H1 (cell line): ENCODE results near the gene CORO2B. TPM values are rescaled to one million over a fixed set of nuclear protein-coding genes. Genes with fewer than 3 reads are reported as not detected.
A peak's percentile ranks its signal among the peaks of the same experiment; 100 is the strongest.

Source experiments
- CTCF ChIA-PET: fragments of 300-600 bp; sonication (Branson Sonifier 250); formaldehyde crosslinking; loops from one replicate; lab custom pipeline; 2021; ENCODE audit not compliant: partially characterized antibody; lab: Charles Lee
- POLR2A ChIA-PET: fragments of 300-600 bp; sonication (Branson Sonifier 250); formaldehyde crosslinking; loops from one replicate; lab custom pipeline; 2021; ENCODE audit warnings: inconsistent platforms; ENCODE audit not compliant: partially characterized antibody; lab: Charles Lee
- DNase-seq, 2 experiments: peaks; one replicate each; pipeline versions ENCODE4 v3.0.0 to v3.0.0-alpha.2; 2010 to 2022; ENCODE audit warnings: low spot score in 2 of 2, low read depth in 1 of 2, mixed read lengths in 1 of 2
- FAIRE-seq: peaks from 2 replicates; lab custom pipeline; 2011; peaks lifted over from hg19 to GRCh38; lab: Jason Lieb, UNC
- H2AFZ ChIP-seq: 2 replicates; pipeline ENCODE4 v1.8.1; 2012; ENCODE audit warnings: low read length, inconsistent platforms
- H2AK5ac ChIP-seq: 2 replicates; pipeline ENCODE4 v1.6.1; 2013; ENCODE audit warnings: low read depth, low read length
- H2BK120ac ChIP-seq: replicated peaks from 2 replicates; pipeline ENCODE3; 2013; ENCODE audit warnings: low read depth, low read length, inconsistent platforms
- H2BK12ac ChIP-seq: 2 replicates; pipeline ENCODE4 v1.6.1; 2013; ENCODE audit warnings: low read depth, low read length
- H2BK15ac ChIP-seq: 2 replicates; pipeline ENCODE4 v1.6.1; 2013; ENCODE audit warnings: low read length
- H2BK20ac ChIP-seq: 2 replicates; pipeline ENCODE4 v1.6.1; 2013; ENCODE audit warnings: low read length
- H2BK5ac ChIP-seq: 2 replicates; pipeline ENCODE4 v1.6.1; 2013; ENCODE audit warnings: low read depth, low read length
- H3K14ac ChIP-seq: 2 replicates; pipeline ENCODE4 v1.6.1; 2013; ENCODE audit warnings: inconsistent platforms; ENCODE audit not compliant: insufficient read length
- H3K18ac ChIP-seq: 2 replicates; pipeline ENCODE4 v1.6.1; 2013; ENCODE audit warnings: low read length; ENCODE audit errors: extremely low read depth
- H3K23ac ChIP-seq: 2 replicates; pipeline ENCODE4 v1.6.1; 2013; ENCODE audit warnings: inconsistent platforms; ENCODE audit not compliant: insufficient read length
- H3K23me2 ChIP-seq: 2 replicates; pipeline ENCODE4 v1.6.1; 2013; ENCODE audit warnings: low read depth, low read length
- H3K27ac ChIP-seq: 2 replicates; pipeline ENCODE4 v1.6.1; 2011; ENCODE audit warnings: low read depth, low read length, inconsistent platforms
- H3K27me3 ChIP-seq, 4 experiments: replicated peaks in 1 of 4; 1 replicate in 1 of 4; 2 replicates in 3 of 4; pipeline versions ENCODE4 v1.6.1 to v1.8.1; 2011 to 2013; ENCODE audit warnings: low read length in 3 of 4, mild to moderate bottlenecking in 3 of 4, inconsistent platforms in 2 of 4, mixed read lengths in 2 of 4, moderate library complexity in 1 of 4; ENCODE audit not compliant: control insufficient read depth in 3 of 4, insufficient read depth in 3 of 4; ENCODE audit errors: extremely low read depth in 1 of 4
- H3K36me3 ChIP-seq, 4 experiments: 2 replicates each; pipeline versions ENCODE4 v1.6.1 to v1.8.1; 2011 to 2013; ENCODE audit warnings: mild to moderate bottlenecking in 4 of 4, low read length in 3 of 4, moderate library complexity in 2 of 4, control low read depth in 1 of 4, inconsistent platforms in 1 of 4; ENCODE audit not compliant: insufficient read depth in 4 of 4, control insufficient read depth in 2 of 4
- H3K4ac ChIP-seq: replicated peaks from 2 replicates; pipeline ENCODE3; 2013; ENCODE audit warnings: low read length, low read depth, mixed read lengths, inconsistent platforms; ENCODE audit not compliant: insufficient read length
- H3K4me1 ChIP-seq, 4 experiments: replicated peaks in 1 of 4; 1 replicate in 1 of 4; 2 replicates in 3 of 4; pipeline versions ENCODE4 v1.6.1 to v1.8.1; 2011 to 2013; ENCODE audit warnings: low read length in 3 of 4, inconsistent platforms in 2 of 4, mixed read lengths in 1 of 4; ENCODE audit not compliant: insufficient read depth in 4 of 4, control insufficient read depth in 3 of 4
- H3K4me2 ChIP-seq, 2 experiments: 2 replicates each; pipeline versions ENCODE4 v1.6.1 to v1.8.1; 2011 to 2013; ENCODE audit warnings: low read depth in 2 of 2, low read length in 2 of 2, control low read depth in 1 of 2, inconsistent platforms in 1 of 2, mild to moderate bottlenecking in 1 of 2; ENCODE audit not compliant: insufficient read depth in 1 of 2
- H3K4me3 ChIP-seq, 4 experiments: fragments of 200-600, 300-600 bp in 1 of 4; sonication (generic), shearing (Covaris generic), sonication (Bioruptor Twin) in 1 of 4; 2 replicates each; pipeline versions ENCODE4 v1.5.1 to v1.8.1; 2011 to 2016; ENCODE audit warnings: low read length in 4 of 4, low read depth in 3 of 4, control low read depth in 2 of 4, inconsistent platforms in 2 of 4, mild to moderate bottlenecking in 2 of 4, mixed read lengths in 1 of 4, moderate library complexity in 1 of 4; ENCODE audit not compliant: insufficient read depth in 2 of 4; ENCODE audit errors: extremely low read depth in 1 of 4
- H3K56ac ChIP-seq: replicated peaks from 2 replicates; pipeline ENCODE3; 2013; ENCODE audit warnings: low read depth, mild to moderate bottlenecking, mixed read lengths, low read length, inconsistent platforms; ENCODE audit not compliant: insufficient read length
- H3K79me1 ChIP-seq: 2 replicates; pipeline ENCODE4 v1.6.1; 2013; ENCODE audit warnings: low read depth, low read length, control low read depth
- H3K79me2 ChIP-seq, 2 experiments: 2 replicates each; pipeline versions ENCODE4 v1.6.1 to v1.8.1; 2012 to 2013; ENCODE audit warnings: low read length in 2 of 2, mild to moderate bottlenecking in 2 of 2, inconsistent platforms in 1 of 2; ENCODE audit not compliant: insufficient read depth in 2 of 2, control insufficient read depth in 1 of 2
- H3K9ac ChIP-seq, 4 experiments: replicated peaks in 1 of 4; 1 replicate in 1 of 4; 2 replicates in 3 of 4; pipeline versions ENCODE4 v1.6.1 to v1.8.1; 2011 to 2013; ENCODE audit warnings: low read depth in 3 of 4, low read length in 3 of 4, control low read depth in 2 of 4, mild to moderate bottlenecking in 2 of 4, moderate library complexity in 2 of 4, inconsistent platforms in 1 of 4; ENCODE audit errors: extremely low read depth in 1 of 4
- H3K9me3 ChIP-seq, 2 experiments: 2 replicates each; pipeline versions ENCODE4 v1.6.1 to v1.8.1; 2012 to 2013; ENCODE audit warnings: mild to moderate bottlenecking in 2 of 2, moderate library complexity in 2 of 2, control low read depth in 1 of 2, inconsistent platforms in 1 of 2, low read depth in 1 of 2, low read length in 1 of 2, mixed read lengths in 1 of 2; ENCODE audit not compliant: insufficient read depth in 2 of 2
- H4K20me1 ChIP-seq, 2 experiments: replicated peaks in 1 of 2; 2 replicates each; pipeline versions ENCODE3 to v1.8.1; 2011 to 2013; ENCODE audit warnings: inconsistent platforms in 2 of 2, low read length in 2 of 2, mild to moderate bottlenecking in 1 of 2; ENCODE audit not compliant: insufficient read depth in 2 of 2, control insufficient read depth in 1 of 2
- H4K5ac ChIP-seq: 2 replicates; pipeline ENCODE4 v1.6.1; 2013; ENCODE audit warnings: low read length, low read depth, mixed read lengths, inconsistent platforms; ENCODE audit not compliant: insufficient read length
- H4K8ac ChIP-seq: 2 replicates; pipeline ENCODE4 v1.8.0; 2013; ENCODE audit warnings: mild to moderate bottlenecking, moderate library complexity, low read length, inconsistent platforms; ENCODE audit not compliant: insufficient read depth; ENCODE audit errors: extremely low read depth
- H4K91ac ChIP-seq: replicated peaks from 2 replicates; pipeline ENCODE3; 2013; ENCODE audit warnings: low read length, mixed read lengths, inconsistent platforms; ENCODE audit not compliant: insufficient read length
- SP2 ChIP-seq: IDR thresholded peaks from 2 replicates; pipeline ENCODE4 v1.6.1; 2012; ENCODE audit warnings: mild to moderate bottlenecking, low read length, inconsistent platforms
- WGBS, 2 experiments: shearing (Covaris generic) in 1 of 2; methylation state at CpG; one replicate each; pipeline versions ENCODE4 v1.1.6 to v1.1.7; 2013 to 2015; ENCODE audit warnings: low lambda C conversion rate in 2 of 2, mixed read lengths in 2 of 2, inconsistent platforms in 1 of 2, low coverage in 1 of 2, missing lambda C conversion rate in 1 of 2; ENCODE audit not compliant: insufficient replicate concordance in 2 of 2, insufficient coverage in 1 of 2, insufficient read length in 1 of 2; ENCODE audit errors: extremely low coverage in 1 of 2, missing lambda C conversion rate in 1 of 2; 5-methylcytosine and 5-hydroxymethylcytosine counted together
- polyA plus RNA-seq, 7 experiments: library from polyadenylated mRNA; depleted of rRNA in 3 of 7; stranded (reverse) in 5 of 7; unstranded in 2 of 7; fragments of >200 nt in 5 of 7; fragments of 200-250 nt in 2 of 7; gene quantifications; 1 replicate in 5 of 7; 2 replicates in 1 of 7; 4 replicates in 1 of 7; pipeline versions ENCODE4 v1.2.1 to v1.2.3, GENCODE V29; 2011 to 2013; ENCODE audit warnings: missing spikeins in 2 of 7, mixed read lengths in 2 of 7
- total RNA-seq: library from RNA; stranded (reverse); fragmentation: NEBNext Ultra II Directional; extraction: Animal tissue kit (Norgen Biotek cat#: 25700); gene quantifications from 2 replicates; pipeline ENCODE4 v1.2.1, GENCODE V29; 2021

Gene CORO2B
- total and polyA plus RNA-seq, 2 of the 8 experiments (the other 6 are each of a cell fraction or from before 2014, with no cell fraction given) = 3.4 to 6.7 TPM

- Histone ChIP-seq H3K23ac (no peak overlapping the region), H3K4me1 (peaks cover 0 to 15% (median 6%) of the 10 kb centered on the region in 4 experiments; a peak in 5 of 7 replicates), H3K4me3 (no peak overlapping the region), H2BK120ac (no peak overlapping the region), H3K79me1 (no peaks in the 10 kb centered on the region), H4K8ac (no peak overlapping the region), H2BK5ac (no peak overlapping the region), H3K56ac (no peak overlapping the region), H3K79me2 (no peaks in the 10 kb centered on the region), H3K27me3 (no peaks in the 10 kb centered on the region), H3K14ac (no peak overlapping the region), H2AK5ac (no peak overlapping the region), H3K4me2 (no peak overlapping the region), H2BK20ac (no peak overlapping the region), H2BK12ac (no peak overlapping the region), H4K20me1 (no peaks in the 10 kb centered on the region), H3K27ac (no peak overlapping the region), H2BK15ac (peak overlapping the region; percentile 31; the same call in 1 of the 2 replicates), H4K5ac (no peak overlapping the region), H4K91ac (no peak overlapping the region), H3K23me2 (no peaks in the 10 kb centered on the region), H2AFZ (no peak overlapping the region), H3K4ac (no peak overlapping the region), H3K9me3 (no peaks in the 10 kb centered on the region), H3K9ac (no peak overlapping the region), H3K36me3 (no peaks in the 10 kb centered on the region), H3K18ac (no peak overlapping the region)
- ChIA-PET POLR2A (no interaction called here), CTCF (interaction anchor here (0.8 to 35.0 kb wide), 8 partner anchors 8 to 352 kb away, joined by 3 to 721 read pairs (median 32); no protein-coding TSS in a partner anchor)
- 81% methylated on average over 8 of the region's 8 CpGs; no CpG with 5 or more reads in 1 of the 2 experiments for WGBS, 2 experiments
- no peak for DNase-seq
- FAIRE-seq = no peak
- no peak for TF ChIP-seq SP2
Observed at GRCh38 chr15:68658641-68659358, 80.0 kb downstream of the CORO2B start.
